SIG-M5 treated with dmso at 0.1 percent for 504 hours (cell line): Measurements from ENCODE around the gene MAN2A1.
"Not testable (repeated sequence)": the region's sequence is repeated elsewhere in the genome, so short reads cannot be mapped to it uniquely, and the experiment has no call there.

Experiments used
- DNase-seq: peaks from one replicate; lab custom pipeline; 2025; ENCODE audit not compliant: unreplicated experiment; lab: John Stamatoyannopoulos, UW

MAN2A1 gene

GRCh38 chr5:109857405-109858031 lies 167.8 kb downstream of the MAN2A1 start:
- DNase-seq = no peak

DNA sequence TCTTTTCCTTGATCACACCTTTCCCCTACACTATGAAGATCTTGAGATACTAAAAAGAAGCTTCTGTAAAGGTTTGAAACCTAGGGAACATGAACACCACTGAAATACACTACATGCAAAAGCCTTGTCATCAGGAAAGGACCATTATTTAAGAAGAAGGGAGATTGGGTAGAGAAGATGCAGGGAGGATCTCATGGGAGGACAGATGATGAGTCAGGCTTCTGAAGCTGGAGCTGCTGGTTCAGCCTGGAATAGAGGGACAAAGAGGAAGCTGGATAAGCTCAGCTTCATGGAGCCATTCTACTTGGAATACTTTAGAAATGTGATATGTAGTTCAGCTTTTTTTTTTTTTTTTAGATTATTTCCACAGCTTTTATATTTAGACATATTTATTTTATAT lies 169.8 kb downstream of the MAN2A1 start:
- DNase-seq = no peak

DNA sequence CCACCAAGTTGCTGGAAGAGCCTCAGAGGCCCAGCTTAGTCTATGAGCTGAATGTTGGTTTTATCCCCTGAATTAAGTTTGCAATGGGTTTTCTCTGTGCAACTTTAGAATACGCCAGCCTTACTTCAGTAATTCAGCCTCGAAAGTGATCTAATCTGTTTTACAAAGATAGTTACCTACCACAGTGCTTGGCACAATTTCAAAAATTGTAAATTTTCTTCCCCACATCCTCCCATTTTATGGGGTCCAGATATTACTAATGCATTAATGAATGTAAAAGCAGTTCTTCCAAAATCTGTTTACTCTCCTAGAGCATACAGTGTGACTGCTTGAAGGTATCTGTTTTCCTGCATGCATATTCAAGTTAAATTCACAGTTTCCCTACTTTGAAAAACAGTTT lies 172.6 kb downstream of the MAN2A1 start:
- no peak for DNase-seq

- no peak for DNase-seq
Measured at GRCh38 chr5:109863752-109864151, 174.0 kb downstream of the MAN2A1 start.

DNA sequence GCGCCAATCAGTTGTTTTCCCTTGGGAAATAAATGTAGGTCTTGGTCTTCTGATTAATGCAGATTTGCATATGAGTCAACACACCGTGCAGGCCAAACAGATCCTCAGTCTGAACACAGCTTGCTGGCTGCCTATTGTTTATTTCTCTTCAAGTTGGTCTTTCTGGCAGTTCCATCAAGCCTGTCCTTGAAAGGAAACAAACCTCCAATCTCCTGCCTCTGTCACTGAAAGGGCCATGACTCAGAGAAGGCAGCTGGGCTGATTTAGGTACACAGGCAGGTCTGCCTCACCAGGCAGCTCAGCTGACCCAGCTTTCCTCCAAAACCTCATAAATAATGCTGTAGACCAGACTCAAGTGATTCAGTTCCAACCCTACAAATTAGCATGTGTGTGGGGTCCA lies 175.9 kb downstream of the MAN2A1 start:
- no peak for DNase-seq

DNA sequence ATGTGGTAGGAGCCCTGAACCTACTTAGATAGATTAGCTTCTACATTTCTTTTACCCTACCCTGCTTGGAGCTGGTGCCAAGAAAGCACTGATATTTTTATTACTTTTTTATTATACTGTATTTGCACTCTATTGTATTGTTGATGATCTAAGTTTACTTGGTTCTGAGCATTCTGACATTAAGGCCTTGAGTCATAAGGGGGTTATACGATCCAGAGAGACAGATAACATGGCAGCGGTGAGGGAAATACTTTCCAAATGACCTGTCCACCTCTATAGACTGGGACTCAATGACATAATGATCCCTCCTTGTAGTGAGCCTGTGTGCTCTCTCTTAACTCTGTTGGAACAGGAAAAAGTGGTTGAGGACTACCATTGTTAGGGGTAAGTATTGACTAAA lies 176.3 kb downstream of the MAN2A1 start:
- no peak for DNase-seq

- no peak for DNase-seq
Measured at GRCh38 chr5:109868737-109869136, 179.0 kb downstream of the MAN2A1 start.

DNA sequence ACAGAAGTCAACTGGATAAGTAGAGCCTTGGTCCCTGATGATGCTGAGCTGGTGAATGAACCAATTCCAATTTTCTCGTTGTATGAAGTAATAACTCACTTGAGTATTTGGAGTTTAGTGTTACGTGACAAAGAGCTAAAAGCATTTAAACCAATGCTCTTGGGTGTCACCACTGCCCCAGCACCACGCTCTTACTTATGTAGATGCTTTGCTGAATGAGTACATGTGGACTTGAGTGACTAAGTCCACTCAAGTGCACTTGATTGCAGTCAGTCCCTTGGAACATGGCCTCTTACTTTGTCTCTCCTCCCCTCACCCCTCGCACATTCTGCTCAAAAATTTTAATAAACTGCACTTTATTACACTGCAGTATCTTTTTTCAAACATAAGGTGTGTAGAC lies 184.0 kb downstream of the MAN2A1 start:
- DNase-seq = no peak

DNA sequence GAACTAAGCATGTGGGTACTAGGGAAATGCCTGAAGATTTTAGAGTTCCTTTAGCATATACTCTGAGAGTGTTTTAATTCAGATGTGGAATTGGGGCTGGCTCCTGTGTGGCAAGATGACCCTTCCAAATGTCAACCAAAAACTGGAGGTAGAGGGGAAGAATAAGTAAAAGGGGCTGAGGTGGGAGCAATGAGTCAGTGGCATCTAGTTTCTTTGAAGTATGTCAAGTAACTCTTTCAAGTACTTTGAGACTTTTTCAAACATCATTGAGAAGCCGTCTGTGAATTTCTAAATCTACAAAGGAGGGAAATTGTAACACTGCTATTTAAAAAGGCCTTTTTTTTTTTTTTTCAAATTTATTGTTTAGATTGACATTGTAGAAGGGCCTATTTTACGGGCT lies 184.4 kb downstream of the MAN2A1 start:
- no peak for DNase-seq

- no peak for DNase-seq
Measured at GRCh38 chr5:109876030-109876725, 186.5 kb downstream of the MAN2A1 start.

DNA sequence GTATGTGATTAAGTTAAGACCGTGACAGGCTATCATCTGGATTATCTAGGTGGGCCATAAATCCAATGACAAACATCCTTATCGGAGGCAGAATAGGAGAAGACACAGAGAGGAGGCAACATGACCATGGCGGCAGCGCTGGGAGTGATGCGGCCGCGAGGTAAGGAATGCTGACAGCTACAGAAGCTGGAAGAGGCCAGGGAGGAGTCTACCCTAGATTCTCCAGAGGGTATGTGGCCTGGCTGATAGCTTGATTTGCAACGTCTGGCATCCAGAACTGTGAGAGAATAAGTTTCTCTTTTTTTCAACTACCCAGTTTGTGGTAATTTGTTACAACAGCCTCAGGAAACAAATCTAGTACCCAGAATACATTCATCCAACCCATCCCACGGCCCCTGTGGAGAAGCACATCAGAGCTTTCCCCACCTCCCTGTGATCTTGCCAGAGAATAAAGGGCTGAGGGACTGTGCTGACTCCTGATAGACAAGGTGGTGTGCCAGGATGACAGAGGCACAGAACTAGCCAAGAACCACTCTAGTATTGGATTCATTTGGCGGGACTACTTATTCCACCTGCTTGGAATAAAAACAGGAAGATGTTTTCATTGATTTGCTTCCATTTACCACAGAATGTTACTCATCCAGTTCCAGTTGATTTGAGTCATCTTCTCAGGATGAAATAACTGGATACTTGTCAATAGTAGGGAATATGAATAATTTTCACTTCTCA lies 187.4 kb downstream of the MAN2A1 start:
- DNase-seq = no peak

DNA sequence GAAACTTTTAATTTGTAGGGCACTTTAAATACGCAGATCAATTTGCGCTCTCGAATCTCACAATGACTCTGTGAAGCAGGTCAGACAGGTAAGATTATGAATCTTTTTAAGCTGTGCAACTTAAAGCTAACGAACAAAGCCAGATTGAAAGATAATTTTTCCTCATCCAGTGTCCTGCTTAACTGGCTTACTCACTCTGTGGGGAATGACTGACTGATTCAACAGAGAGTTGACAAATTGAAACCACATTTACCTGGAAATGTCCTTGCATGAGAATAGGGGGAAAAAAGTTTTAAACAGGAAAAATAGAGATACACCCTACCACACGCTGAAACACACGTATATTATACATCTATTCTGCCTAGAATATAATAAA lies 187.9 kb downstream of the MAN2A1 start:
- DNase-seq = no peak

- no peak for DNase-seq
Measured at GRCh38 chr5:109878887-109879286, 189.2 kb downstream of the MAN2A1 start.

- DNase-seq = no peak
Measured at GRCh38 chr5:109880907-109881685, 191.4 kb downstream of the MAN2A1 start.

- no peak for DNase-seq
Measured at GRCh38 chr5:109882546-109882945, 192.8 kb downstream of the MAN2A1 start.

DNA sequence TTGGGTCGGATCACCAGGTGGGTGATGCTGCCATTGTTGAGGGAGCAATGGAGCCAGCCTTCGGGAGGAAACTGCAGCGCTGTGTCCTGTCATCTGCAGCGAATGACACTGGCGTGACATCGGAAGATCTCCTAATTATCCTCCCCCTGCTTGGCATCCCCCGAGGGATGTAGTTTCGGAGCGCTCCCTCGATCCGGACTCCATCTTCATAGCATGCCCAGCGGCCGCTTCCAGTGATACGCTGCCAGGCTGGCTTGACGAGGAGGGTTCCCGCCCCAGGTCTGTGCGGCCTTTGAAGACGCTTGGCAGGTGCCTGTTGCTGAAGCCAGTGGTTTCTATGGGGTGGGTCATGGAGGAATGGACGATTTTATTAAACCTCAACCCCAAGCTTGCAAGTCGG lies 194.9 kb downstream of the MAN2A1 start:
- DNase-seq = no peak

DNA sequence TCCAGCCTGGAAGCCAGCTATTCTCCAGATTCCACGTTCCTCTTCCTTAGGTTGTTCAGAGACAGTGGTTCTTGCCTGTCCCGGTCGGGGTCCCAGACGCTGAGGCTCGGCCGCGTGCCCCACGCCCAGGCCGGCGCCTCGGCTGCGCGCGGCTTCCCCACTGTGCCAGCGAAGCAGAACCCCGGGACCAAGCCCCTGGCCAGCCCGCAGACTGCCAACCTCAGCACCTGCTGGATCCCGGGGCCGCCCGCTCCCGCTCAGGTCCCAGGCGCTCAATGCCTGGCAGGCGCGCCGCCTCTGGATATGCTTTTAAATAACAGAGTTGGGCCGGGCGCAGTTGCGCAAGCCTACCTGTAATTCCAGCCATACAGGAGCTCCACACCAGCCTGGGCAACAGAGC lies 195.5 kb downstream of the MAN2A1 start:
- DNase-seq = no peak

- DNase-seq = no peak
Measured at GRCh38 chr5:109888989-109889388, 199.3 kb downstream of the MAN2A1 start.

DNA sequence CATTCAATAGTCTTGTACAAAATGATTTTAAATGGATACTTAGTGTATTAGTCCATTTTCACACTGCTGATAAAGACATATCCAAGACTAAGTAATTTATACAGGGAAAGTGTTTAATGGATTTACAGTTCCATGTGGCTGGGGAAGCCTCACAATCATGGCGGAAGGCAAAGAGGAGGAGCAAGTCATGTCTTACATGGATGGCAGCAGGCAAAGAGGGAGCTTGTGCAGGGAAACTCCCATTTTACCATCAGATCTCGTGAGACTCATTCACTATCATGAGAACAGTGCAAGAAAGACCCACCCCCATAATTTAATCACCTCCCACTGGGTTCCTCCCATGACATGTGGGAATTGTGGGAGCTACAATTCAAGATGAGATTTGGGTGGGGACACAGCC lies 203.5 kb downstream of the MAN2A1 start:
- not testable (repeated sequence) for DNase-seq

DNA sequence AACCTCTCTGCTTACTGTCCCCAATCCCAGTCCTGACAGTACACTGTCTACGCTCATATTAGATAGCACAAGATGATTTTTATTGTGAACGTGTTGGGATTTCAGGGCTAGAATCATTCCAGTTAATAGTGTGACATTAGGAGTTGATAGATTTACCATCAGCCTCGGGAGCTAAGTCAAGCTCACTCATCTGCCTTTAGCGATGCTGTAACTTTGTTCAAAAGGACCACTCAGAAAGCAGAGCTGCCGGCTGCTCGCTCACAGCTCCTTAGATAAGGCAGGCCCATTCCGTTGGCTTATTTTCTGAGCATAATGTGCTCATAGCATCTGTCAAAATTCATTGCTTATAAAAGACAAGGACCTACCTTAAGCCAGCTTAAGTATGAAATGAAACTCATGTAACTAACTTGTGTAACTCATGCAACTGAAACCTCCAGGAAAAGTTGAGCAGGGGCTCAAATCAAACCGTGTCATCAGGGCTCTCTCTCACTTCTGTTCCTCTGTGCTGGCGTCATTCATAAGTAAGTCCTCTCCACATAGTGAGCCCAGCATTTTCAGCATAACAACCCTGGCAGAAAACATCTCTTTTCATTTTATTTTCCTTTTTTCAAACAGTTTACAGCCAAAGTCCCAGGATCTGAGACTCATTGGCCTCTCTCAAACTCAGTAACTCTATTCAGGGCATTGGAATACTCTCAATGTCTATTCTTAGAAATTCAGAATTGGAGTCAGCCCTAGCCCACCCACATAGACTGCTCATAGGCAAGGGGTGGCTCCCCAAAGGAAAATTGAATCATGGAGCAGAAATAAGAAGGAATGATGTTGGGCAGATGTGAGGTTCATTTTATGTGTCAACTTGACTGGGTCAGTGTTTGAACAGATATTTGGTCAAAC lies 208.8 kb downstream of the MAN2A1 start:
- no peak for DNase-seq

DNA sequence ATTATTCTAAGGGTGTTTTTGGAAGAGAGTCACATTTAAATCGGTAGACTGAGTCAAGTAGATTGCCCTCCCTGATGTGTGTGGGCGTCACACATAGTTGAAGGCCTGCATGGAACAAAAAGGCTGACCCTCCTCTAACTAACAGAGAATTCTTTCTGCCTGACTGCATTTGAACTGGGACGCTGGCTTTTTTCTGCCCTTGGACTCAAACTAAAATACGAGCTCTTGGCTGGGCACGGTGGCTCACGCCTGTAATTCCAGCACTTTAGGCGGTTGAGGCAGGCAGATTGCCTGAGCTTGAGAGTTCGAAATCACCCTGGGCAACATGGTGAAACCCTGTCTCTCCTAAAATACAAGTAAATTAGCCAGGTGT lies 209.4 kb downstream of the MAN2A1 start:
- no peak for DNase-seq
